ENCODE data around the gene NUMB.

- TF ChIP-seq CTCF (IDR thresholded peaks at IDR 0.05): no peak
- no peak for TF ChIP-seq POLR2A (IDR thresholded peaks at IDR 0.05)
- TF ChIP-seq EP300 (IDR thresholded peaks at IDR 0.05): no peak
These were observed 88.9 kb downstream of the NUMB start for GRCh38 chr14:73369428-73369827.
